ENCODE measurements around the gene BRAT1.
"Not testable (repeated sequence)": the region's sequence is repeated elsewhere in the genome, so short reads cannot be mapped to it uniquely, and the experiment has no call there.

The BRAT1 gene

DNA sequence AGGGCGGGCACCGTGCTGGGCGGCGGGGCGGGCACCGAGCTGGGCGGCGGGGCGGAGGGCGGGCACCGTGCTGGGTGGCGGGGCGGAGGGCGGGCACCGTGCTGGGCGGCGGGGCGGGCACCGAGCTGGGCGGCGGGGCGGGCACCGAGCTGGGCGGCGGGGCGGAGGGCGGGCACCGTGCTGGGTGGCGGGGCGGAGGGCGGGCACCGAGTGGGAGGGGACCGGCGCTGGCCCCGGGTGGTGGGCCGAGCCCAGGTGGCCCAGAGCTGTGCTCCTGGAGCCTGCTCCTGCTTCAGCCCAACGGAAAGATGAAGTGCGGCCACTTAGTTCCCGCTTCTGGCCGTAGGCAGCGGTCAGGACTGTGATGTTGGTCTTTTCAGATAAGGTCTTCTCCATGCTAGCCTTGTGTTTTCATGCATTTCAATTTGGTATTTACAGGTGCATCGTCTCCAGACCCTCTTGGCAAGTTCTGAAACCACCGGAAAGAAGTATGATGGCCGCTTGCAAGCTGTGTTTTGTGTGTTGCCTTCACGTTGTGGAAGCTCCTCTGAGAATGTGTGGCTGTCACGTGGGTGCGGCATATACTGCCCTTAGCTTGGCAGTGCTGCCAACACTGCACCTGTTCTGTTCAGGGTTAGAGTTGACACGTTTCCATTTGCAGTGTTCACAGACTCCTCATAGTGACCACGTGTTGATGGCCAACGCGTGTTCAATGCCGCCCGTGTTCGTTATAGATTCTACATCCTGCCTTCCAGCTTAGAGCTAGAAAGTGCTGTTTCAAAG, 28.7 kb upstream of the BRAT1 start:
- no peak for DNase-seq

GRCh38 chr7:2582006-2582735, 26.8 kb upstream of the BRAT1 start:
- DNase-seq, result no peak

DNA sequence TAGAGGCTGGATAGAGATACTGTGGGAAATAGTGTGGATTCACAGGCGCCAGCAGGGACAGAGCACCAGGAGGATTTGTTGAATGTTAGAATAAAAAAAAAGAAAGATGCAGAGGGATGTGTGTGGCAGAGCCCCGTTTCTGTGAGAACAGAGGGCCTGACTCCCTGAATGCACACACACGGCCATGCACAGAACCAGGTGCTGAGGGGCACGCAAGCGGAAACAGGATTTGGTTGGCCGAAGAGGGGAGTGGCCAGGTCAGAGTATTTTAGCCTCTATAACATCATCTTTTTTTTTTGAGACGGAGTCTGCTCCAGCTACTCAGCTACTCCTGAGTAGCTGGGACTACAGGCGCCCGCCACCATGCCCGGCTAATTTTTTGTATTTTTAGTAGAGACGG, 25.3 kb upstream of the BRAT1 start:
- DNase-seq, result no peak

DNA sequence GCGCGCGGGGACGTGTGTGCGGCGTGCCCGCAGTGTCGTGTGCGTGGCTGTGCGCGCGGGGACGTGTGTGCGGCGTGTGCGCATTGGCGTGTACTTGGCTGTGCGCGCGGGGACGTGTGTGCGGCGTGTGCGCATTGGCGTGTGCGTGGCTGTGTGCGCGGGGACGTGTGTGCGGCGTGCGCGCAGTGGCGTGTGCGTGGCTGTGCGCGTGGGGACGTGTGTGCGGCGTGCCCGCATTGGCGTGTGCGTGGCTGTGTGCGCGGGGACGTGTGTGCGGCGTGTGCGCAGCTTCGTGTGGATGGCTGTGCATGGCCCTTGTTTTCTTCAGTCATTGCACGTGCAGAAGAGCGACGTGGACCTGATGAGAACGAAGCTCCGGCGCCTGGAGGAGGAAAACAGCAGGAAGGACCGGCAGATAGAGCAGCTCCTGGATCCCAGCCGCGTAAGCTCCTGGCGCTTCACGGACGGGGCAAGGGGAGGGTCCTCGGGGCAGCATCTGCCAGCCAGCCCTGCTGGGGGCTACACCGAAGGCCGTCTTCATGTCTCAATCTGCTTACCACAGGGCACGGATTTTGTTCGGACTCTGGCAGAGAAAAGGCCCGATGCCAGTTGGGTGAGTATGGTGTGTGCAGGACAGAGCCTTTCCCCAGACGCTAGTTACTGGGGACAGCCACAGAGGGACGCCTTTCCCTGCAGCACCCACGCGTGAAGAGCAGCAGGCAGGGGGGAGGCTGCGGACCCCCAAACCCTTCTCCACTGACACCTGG, 22.8 kb upstream of the BRAT1 start:
- DNase-seq, result no peak

GRCh38 chr7:2576742-2577491, 21.6 kb upstream of the BRAT1 start:
- no peak for DNase-seq

GRCh38 chr7:2575733-2576340, 20.5 kb upstream of the BRAT1 start:
- no peak for DNase-seq

- no peak for DNase-seq
Observed at GRCh38 chr7:2575046-2575732, 19.9 kb upstream of the BRAT1 start.

- DNase-seq, result no peak
Observed at GRCh38 chr7:2573761-2574160, 18.4 kb upstream of the BRAT1 start.

DNA sequence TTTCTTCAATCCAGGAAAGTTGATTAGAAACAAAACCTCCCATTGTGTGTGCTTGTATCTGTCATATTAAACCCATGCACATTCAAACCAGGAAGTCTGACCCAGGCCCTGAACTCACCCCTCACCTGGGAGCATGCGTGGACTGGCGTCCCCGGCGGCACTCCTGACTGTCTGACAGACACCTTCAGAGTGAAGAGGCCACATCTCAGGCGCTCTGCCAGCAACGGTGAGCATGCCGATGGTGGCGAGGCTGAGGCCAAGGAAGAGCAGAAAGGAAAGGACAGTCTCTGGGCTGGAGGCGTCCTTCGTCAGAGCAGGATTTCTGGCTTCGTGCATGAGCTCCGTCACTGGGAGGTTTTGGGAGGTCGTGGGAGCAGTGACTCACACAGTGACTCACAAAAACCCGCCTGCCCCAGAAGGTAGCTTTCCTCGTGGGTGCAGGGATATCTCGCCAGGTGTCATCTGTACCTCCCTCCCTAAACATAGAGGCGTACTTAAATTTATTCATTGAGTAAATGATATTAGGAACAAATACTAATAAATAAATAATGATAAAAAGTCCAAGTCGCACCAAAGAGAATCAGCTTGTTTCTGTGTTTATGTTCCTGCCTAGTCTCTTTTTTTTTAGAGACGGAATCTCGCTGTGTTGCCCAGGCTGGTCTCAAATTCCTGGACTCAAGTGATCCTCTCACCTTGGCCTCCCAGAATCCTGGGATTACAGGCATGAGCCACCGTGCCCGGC, 16.9 kb upstream of the BRAT1 start:
- DNase-seq, result no peak

GRCh38 chr7:2571409-2571808, 16.1 kb upstream of the BRAT1 start:
- DNase-seq, result no peak

DNA sequence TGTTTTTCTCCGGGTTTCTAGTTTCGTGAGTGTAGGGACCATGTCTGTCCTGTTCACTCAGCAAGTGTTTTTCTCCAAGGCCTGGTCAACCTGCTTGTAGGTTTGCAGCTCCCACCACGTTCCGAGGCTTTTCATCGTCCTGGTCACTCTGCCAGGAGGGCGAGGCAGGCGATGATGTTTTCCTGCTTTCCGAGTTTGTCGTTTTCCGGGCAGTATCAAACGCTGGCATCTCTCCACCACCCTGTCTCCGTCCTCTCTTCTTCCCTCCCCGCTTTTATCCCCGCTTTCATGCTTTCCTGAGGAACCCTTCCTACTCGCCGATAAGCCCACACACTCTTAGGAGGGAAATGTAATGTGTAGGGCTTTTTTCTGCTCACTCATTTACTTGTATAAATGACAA, 14.7 kb upstream of the BRAT1 start:
- DNase-seq, result no peak

- DNase-seq, result no peak
Observed at GRCh38 chr7:2569421-2569820, 14.1 kb upstream of the BRAT1 start.

DNA sequence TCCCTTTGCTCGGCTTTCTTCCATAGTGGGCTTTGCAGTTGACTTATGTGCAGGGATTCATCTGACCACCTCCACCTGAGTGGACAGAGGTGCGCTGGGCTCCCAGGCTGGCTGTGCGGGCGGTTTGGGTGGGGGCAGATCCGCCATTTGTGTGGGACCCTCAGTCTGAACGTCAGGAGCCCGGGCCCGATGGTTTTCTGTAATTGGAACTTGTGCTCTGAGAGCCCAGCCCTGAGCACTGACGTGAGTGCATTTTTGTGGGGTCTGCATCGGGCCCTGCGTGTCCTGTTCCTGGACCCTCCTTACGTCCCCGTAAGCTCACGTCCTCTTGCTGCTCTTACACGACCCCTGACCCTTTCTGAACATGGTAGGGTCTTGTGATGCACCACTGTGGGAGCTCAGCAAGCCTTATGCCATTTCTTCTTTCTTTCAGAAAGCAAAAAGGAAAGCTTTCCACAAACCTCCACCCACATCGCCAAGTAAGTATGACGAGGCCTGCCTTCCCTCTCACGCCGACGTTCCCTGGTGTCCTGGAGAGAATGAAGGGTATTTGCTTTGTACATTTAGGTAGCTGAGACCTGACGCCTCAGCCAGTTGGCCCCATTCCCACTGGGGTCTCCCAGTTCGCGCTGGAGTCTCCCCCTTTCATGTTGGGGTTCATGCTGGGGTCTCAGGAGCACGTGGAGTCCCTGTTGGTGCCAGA, 13.3 kb upstream of the BRAT1 start:
- no peak for DNase-seq

DNA sequence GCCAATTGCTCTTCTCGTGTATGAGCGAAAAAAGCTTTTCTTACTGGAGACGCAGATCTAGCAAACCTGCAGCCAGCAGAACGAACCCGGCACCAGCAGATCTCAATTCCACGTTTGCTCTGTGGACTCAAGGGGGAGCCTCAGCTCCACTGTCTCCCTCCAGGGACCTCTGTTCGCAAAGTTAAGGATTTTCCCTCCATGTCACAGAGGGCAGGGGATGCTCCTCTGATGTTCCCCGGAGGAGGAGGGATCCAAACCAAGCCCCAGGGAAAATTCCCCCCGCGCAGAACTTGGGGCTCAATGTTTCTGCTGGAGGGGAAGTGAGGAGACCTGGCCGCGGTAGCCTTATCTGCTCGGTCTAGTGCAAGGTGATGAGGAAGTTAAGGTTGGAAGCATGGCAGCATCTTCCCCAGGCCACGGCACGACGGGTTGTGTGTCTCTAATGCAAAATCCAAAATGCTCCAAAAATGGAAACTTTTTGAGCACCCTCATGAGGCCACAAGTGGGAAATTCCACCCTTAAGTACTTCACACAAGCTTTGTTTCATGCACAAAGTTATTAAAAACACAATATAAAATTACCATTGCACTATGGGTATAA, 12.5 kb upstream of the BRAT1 start:
- no peak for DNase-seq

GRCh38 chr7:2566890-2567678, 11.8 kb upstream of the BRAT1 start:
- no peak for DNase-seq

GRCh38 chr7:2566348-2566889, 11.1 kb upstream of the BRAT1 start:
- DNase-seq, result no peak

DNA sequence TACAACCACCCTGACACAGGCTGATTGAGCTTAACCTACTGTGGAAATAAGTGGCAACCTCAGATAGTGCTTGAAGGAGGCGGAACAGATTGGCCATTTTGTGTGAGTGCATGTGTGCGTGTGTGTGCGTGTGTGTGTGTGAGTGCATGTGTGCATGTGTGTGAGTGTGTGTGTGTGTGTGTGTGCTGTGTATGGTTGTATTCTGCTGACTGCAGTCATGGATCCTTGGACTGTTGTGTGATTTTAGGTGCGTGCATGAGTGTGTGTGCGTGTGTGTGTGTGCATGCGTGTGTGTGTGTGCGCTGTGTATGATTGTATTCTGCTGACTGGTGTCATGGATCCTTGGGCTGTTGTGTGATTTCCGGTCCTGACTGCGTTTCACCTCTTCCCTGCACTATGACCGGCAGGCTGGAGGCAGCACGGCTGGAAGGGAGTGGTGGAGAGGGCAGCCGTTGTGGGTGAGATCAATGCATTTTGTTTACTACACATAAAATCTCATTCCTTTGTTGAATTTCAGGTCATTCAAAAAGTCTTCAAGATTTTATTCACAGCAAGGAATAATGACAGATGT, 9.7 kb upstream of the BRAT1 start:
- no peak for DNase-seq

DNA sequence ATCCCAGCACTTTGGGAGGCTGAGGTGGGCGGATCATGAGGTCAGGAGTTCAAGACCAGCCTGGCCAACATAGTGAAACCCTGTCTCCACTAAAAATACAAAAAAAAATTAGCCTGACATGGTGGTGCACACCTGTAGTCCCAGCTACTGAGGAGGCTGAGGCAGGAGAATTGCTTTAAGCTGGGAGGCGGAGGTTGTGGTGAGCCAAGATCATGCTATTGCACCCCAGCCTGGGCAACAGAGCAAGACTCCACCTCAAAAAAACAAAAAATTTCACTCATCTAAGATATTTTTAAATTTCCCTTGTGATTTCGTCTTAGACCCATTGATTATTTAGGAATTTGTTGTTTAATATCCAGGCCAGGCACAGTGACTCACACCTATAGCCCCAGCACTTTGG, 8.6 kb upstream of the BRAT1 start:
- DNase-seq, result not testable (repeated sequence)
